Psoas muscle (tissue), 8 donors: ENCODE results near the gene TFAP2A. TPM values are rescaled to one million over a fixed set of nuclear protein-coding genes. Genes with fewer than 3 reads are reported as not detected.

ENCODE experiments used
- ATAC-seq, 4 donors: fragments of 200-7000 bp; cut with Tn5 transposase; one replicate each; pipeline ENCODE4 v1.9.1; 2020; ENCODE audit warnings: moderate library complexity in 3 of 4, mild to moderate bottlenecking in 2 of 4
- DNase-seq, 2 donors: peaks; one replicate each; pipeline ENCODE4 v3.0.0-alpha.2; 2020
- H3K27ac ChIP-seq: fragments of 200-600 bp; one replicate; pipeline ENCODE4 v1.8.0; 2022
- H3K27me3 ChIP-seq, 3 donors: fragments of 200-600 bp in 1 of 3; one replicate each; pipeline versions ENCODE4 v1.6.1 to v1.8.0; 2013 to 2022; ENCODE audit warnings: low read length in 2 of 3, mild to moderate bottlenecking in 2 of 3, moderate library complexity in 1 of 3; ENCODE audit not compliant: insufficient read depth in 3 of 3
- H3K36me3 ChIP-seq, 2 donors: fragments of 200-600 bp in 1 of 2; one replicate each; pipeline versions ENCODE4 v1.6.1 to v1.8.0; 2013 to 2022; ENCODE audit warnings: low read depth in 1 of 2, mild to moderate bottlenecking in 1 of 2, moderate library complexity in 1 of 2; ENCODE audit not compliant: insufficient read depth in 1 of 2
- H3K4me1 ChIP-seq: fragments of 200-600 bp; one replicate; pipeline ENCODE4 v1.8.0; 2022
- H3K4me3 ChIP-seq: fragments of 200-600 bp; one replicate; pipeline ENCODE4 v1.8.0; 2022; ENCODE audit warnings: mild to moderate bottlenecking
- H3K9me3 ChIP-seq: fragments of 200-600 bp; one replicate; pipeline ENCODE4 v1.8.0; 2022
- WGBS, 3 donors: extraction: QIAGEN DNeasy Blood & Tissue Kit; methylation state at CpG; one replicate each; pipeline versions ENCODE4 v1.1.6 to v1.1.7; 2013; 5-methylcytosine and 5-hydroxymethylcytosine counted together
- intact Hi-C, 2 donors: fragments of 100-400 bp; cut with DNase I; formaldehyde crosslinking; loops; one replicate each; pipeline versions ENCODE4 v1.11.0 to v1.14.2; 2022
- polyA plus RNA-seq, 3 donors: library from polyadenylated mRNA; stranded (reverse); fragments of 200-250 nt; gene quantifications; one replicate each; pipeline ENCODE4 v1.2.3, GENCODE V29; 2013
- total RNA-seq, 4 donors: library from RNA; stranded (reverse); fragmentation: NEBNext Ultra II Directional in 2 of 4; extraction: Animal tissue kit (Norgen Biotek cat#: 25700) in 2 of 4; gene quantifications; one replicate each; pipeline versions ENCODE4 v1.2.1 to v1.2.4, GENCODE V29; 2021 to 2023
- TF ChIP-seq, protein P1 (sequence below): fragments of 200-600 bp; IDR thresholded peaks from one replicate; pipeline ENCODE4 v1.8.0; 2022; ENCODE audit warnings: antibody characterized with exemption
- donor health status: healthy with polysubstance abuse.
- donor health status: DM: no; HTN: no; CAD: no; lungs with moderate emphysema.
- donor health status: Bipolar disorder and iron deficiency.
- donor health status: healthy.
- donor health status: DM: yes; HTN: yes; CAD: no.
- donor health status: DM: no; HTN: no; CAD: no.
- donor health status: DM: no; HTN: no; CAD: no.
- donor health status: DM: yes; HTN: yes; CAD: no.

The TFAP2A gene
- total and polyA plus RNA-seq, 7 donors: under 0.01 to 0.15 TPM; not detected in 5

DNA sequence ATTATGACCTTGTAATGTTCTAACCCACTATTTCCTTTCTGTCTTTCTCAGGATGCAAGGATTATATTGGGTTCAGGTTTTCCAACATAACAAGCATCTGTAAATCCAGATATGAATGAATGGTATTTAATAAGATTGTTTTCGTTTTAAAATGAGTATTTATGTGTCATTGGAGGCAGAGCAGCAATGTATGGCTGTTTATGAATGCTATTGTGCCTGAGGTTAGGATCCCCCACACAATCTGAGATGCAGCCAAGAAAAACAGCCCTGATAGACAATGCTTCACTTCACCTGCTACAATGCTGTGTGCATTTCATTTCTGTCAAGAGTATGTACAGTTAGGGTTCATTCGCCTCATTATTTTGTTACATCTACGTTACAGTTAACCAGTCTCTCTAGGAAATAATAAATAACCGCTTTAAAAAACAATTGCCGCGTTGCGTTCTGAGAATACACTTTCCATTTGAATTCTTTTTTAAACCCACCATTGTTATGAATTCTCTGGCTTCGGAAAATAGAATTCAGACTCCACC is 19.6 kb downstream of the TFAP2A start:
- TF ChIP-seq, protein P1, sequence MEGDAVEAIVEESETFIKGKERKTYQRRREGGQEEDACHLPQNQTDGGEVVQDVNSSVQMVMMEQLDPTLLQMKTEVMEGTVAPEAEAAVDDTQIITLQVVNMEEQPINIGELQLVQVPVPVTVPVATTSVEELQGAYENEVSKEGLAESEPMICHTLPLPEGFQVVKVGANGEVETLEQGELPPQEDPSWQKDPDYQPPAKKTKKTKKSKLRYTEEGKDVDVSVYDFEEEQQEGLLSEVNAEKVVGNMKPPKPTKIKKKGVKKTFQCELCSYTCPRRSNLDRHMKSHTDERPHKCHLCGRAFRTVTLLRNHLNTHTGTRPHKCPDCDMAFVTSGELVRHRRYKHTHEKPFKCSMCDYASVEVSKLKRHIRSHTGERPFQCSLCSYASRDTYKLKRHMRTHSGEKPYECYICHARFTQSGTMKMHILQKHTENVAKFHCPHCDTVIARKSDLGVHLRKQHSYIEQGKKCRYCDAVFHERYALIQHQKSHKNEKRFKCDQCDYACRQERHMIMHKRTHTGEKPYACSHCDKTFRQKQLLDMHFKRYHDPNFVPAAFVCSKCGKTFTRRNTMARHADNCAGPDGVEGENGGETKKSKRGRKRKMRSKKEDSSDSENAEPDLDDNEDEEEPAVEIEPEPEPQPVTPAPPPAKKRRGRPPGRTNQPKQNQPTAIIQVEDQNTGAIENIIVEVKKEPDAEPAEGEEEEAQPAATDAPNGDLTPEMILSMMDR: no peak
- WGBS, 3 donors: 8 to 9% (median 9%) methylated on average over 8 of the region's 8 CpGs

DNA sequence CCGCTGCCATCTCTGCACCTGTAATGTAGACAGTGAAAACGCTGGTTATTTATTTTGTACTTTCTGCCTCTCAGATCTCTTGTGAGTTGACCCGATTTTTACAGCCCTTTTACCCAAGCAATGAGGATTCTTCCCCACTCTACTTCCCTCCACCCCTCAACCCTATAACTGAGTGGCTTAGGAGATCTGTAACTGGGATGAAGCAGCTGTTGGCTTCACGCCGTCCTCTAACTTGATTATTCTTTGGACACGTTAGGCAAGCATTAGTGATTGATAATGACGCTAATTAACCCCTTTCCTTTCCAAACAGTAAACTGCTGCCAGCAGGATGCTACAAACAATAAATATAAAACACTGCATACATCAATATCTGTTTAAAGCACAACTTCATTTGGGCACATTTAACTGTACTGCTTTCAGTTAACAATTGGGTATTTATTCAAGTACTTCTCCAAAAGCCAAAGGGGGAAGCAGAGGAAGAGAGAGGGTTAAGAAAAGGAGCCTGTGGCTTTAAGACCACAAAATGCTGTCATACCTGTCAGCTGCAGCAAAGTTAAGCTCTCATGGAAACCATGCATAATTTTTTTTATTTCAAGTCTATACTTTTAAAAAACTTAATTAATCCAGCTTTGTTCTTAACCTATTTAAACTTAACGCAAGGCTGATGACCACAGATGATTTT is 21.2 kb downstream of the TFAP2A start:
- no peak overlapping the region for H3K27ac ChIP-seq
- ATAC-seq (no peak), DNase-seq (no peak)
- peaks cover 26 to 98% (median 26%) of the 10 kb centered on the region in 3 donors for H3K27me3 ChIP-seq
- no peak overlapping the region for H3K4me3 ChIP-seq
- no peaks in the 10 kb centered on the region for H3K9me3 ChIP-seq
- intact Hi-C loops: no loop called here
- 4 to 7% (median 6%) methylated on average over 8 of the region's 8 CpGs for WGBS, 3 donors
- no peaks in the 10 kb centered on the region for H3K36me3 ChIP-seq
- TF ChIP-seq, protein P1: no peak
- H3K4me1 ChIP-seq: no peaks in the 10 kb centered on the region

More for the DNA sequence above, 19.6 kb downstream of the TFAP2A start:
- H3K27ac ChIP-seq: no peak overlapping the region
- intact Hi-C loops: no loop called here
- H3K36me3 ChIP-seq: no peaks in the 10 kb centered on the region
- H3K4me1 ChIP-seq: no peaks in the 10 kb centered on the region
- ATAC-seq (no peak), DNase-seq (no peak)
- peaks cover 25 to 98% (median 32%) of the 10 kb centered on the region in 3 donors for H3K27me3 ChIP-seq
- no peak overlapping the region for H3K4me3 ChIP-seq
- H3K9me3 ChIP-seq: no peaks in the 10 kb centered on the region

DNA sequence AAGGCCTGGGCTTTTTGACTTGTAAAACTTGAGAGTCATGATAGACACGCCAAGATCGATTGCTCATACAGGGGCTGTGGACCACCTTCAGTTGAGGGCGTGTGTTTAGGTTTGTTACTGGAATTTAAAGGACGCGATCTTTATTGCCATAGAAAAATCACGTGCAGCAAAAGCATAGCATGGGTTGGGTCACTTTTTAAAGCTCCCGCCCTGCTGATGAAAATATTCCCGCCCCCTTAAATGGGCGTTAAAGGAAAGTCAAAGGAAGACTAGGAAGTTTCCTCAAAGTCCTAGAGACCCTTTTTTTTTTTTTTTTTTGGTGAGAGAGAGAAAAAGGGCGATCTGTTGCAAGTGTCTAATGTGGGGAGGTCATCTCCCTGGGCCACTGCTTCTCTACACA is 23.1 kb downstream of the TFAP2A start:
- Histone ChIP-seq H3K9me3 (no peaks in the 10 kb centered on the region), H3K27me3 (peaks cover 22 to 95% (median 34%) of the 10 kb centered on the region in 3 donors), H3K4me3 (no peak overlapping the region), H3K4me1 (no peaks in the 10 kb centered on the region), H3K36me3 (no peaks in the 10 kb centered on the region), H3K27ac (no peak overlapping the region)
- TF ChIP-seq, protein P1: no peak
- DNase-seq (no peak), ATAC-seq (no peak)
- intact Hi-C loops: no loop called here
- WGBS, 3 donors: 8 to 22% (median 16%) methylated on average over 10 of the region's 10 CpGs

DNA sequence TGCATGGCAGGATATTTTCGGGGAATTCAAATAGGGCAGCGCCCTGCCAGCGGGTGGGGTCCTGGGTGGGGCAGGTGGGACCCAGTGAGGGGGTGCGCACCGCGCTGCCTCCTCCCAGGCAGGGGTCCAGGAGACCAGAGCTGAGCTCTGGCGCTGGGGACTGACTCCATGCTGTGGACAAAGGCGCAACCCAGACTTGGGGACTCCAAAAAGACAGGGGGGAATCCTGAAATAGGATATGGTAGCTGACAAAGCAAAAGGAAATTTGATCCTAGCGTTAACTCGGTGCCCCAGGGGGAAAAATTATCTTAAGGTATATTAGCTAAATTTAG is 23.6 kb downstream of the TFAP2A start:
- WGBS, 3 donors: 4 to 7% (median 5%) methylated on average over 10 of the region's 10 CpGs
- no peaks in the 10 kb centered on the region for H3K36me3 ChIP-seq
- TF ChIP-seq, protein P1: no peak
- ATAC-seq (no peak), DNase-seq (no peak)
- intact Hi-C loops: no loop called here
- no peak overlapping the region for H3K27ac ChIP-seq
- H3K27me3 ChIP-seq: peaks cover 21 to 98% (median 34%) of the 10 kb centered on the region in 3 donors
- no peaks in the 10 kb centered on the region for H3K4me1 ChIP-seq
- no peaks in the 10 kb centered on the region for H3K9me3 ChIP-seq
- H3K4me3 ChIP-seq: no peak overlapping the region
